Suprapubic skin (tissue), 4 donors: ENCODE results near the gene MDGA2. TPM values are rescaled to one million over a fixed set of nuclear protein-coding genes. Genes with fewer than 3 reads are reported as not detected.

Experiments used
- DNase-seq, 2 donors: peaks; one replicate each; pipeline ENCODE4 v3.0.0-alpha.2; 2019; ENCODE audit warnings: low spot score in 2 of 2
- H3K27ac ChIP-seq: fragments of 200-600 bp; sonication (generic); one replicate; pipeline ENCODE4 v1.5.1; 2019
- H3K27me3 ChIP-seq: fragments of 200-600 bp; sonication (generic); one replicate; pipeline ENCODE4 v1.5.1; 2019
- H3K36me3 ChIP-seq: fragments of 200-600 bp; sonication (generic); one replicate; pipeline ENCODE4 v1.5.1; 2019
- H3K4me1 ChIP-seq: fragments of 200-600 bp; sonication (generic); one replicate; pipeline ENCODE4 v1.5.1; 2019
- H3K4me3 ChIP-seq: fragments of 200-600 bp; sonication (generic); one replicate; pipeline ENCODE4 v1.5.1; 2019; ENCODE audit warnings: mild to moderate bottlenecking
- H3K9me3 ChIP-seq: fragments of 200-600 bp; sonication (generic); one replicate; pipeline ENCODE4 v1.5.1; 2019
- EP300 ChIP-seq: sonication (generic); formaldehyde crosslinking; IDR thresholded peaks from one replicate; pipeline ENCODE4 v1.6.1; 2017; ENCODE audit warnings: antibody characterized with exemption
- POLR2A ChIP-seq, 2 donors: fragments of 450-650 bp; IDR thresholded peaks; one replicate each; pipeline ENCODE4 v1.6.1; 2017; ENCODE audit warnings: antibody characterized with exemption in 2 of 2, mild to moderate bottlenecking in 2 of 2, moderate library complexity in 2 of 2
- POLR2AphosphoS5 ChIP-seq, 3 donors: sonication (generic); formaldehyde crosslinking; IDR thresholded peaks; one replicate each; pipeline ENCODE4 v1.6.1; 2017; ENCODE audit warnings: antibody characterized with exemption in 3 of 3
- WGBS: methylation state at CpG from one replicate; pipeline ENCODE4 v1.1.5; 2018; 5-methylcytosine and 5-hydroxymethylcytosine counted together
- total RNA-seq, 4 donors: library from RNA; depleted of rRNA; stranded (reverse); fragments of >200 nt; gene quantifications; one replicate each; pipeline ENCODE4 v1.1.0, GENCODE V29; 2016
- TF ChIP-seq, protein P1 (sequence below), 2 donors: fragments of 200-600 bp in 1 of 2; fragments of 450-650 bp in 1 of 2; sonication (generic) in 1 of 2; IDR thresholded peaks; one replicate each; pipeline ENCODE4 v1.5.1; 2016 to 2019; ENCODE audit warnings: antibody characterized with exemption in 2 of 2, mild to moderate bottlenecking in 1 of 2, moderate library complexity in 1 of 2

MDGA2 gene
- total RNA-seq, 4 donors from 2014 or later, result 0.16 to 1.5 (median 0.99) TPM; not detected in 1

DNA sequence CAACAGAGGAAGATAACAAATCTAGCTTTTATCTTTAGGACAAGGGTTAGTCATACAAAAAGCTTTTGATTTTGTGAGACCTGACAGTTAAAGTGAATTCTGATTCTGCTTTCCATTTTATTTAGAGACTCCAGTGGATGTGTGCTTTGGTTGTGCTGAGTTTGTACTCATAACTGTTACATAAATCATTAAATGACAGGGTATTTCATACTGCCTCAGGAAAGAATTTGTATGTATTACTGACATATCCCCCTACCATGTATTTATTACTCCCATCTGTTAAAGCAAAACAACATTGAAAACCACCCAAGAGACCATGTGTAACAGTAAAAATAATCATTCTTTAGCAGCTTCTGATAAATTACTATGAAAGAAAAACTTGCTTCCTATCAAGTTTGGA is 780.9 kb downstream of the MDGA2 start:
- Histone ChIP-seq H3K4me3 (no peak overlapping the region), H3K27ac (no peak overlapping the region), H3K4me1 (no peaks in the 10 kb centered on the region), H3K27me3 (no peaks in the 10 kb centered on the region), H3K36me3 (no peaks in the 10 kb centered on the region), H3K9me3 (no peaks in the 10 kb centered on the region)
- no peak for DNase-seq
- no peak for TF ChIP-seq EP300

DNA sequence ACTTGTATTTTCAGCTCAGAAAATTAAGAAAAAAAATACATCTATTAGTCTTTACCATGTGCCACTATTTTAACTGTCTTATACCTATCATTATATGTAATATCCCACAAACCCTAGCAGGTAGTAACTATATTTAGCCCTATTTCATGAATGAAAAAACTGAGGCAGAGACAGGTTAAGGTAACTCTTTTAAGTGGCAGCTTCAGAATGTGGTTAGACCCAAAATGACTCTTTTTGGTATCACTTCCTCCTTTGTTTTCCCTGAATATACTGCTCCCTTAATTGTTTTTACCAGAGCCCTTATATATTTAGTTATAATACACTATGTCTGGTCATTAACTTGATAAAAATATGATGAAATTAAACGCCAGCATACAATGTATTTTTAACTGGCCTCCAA is 788.3 kb downstream of the MDGA2 start:
- TF ChIP-seq, protein P1, sequence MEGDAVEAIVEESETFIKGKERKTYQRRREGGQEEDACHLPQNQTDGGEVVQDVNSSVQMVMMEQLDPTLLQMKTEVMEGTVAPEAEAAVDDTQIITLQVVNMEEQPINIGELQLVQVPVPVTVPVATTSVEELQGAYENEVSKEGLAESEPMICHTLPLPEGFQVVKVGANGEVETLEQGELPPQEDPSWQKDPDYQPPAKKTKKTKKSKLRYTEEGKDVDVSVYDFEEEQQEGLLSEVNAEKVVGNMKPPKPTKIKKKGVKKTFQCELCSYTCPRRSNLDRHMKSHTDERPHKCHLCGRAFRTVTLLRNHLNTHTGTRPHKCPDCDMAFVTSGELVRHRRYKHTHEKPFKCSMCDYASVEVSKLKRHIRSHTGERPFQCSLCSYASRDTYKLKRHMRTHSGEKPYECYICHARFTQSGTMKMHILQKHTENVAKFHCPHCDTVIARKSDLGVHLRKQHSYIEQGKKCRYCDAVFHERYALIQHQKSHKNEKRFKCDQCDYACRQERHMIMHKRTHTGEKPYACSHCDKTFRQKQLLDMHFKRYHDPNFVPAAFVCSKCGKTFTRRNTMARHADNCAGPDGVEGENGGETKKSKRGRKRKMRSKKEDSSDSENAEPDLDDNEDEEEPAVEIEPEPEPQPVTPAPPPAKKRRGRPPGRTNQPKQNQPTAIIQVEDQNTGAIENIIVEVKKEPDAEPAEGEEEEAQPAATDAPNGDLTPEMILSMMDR (IDR thresholded peaks at IDR 0.05), result no peak
- no peak for TF ChIP-seq POLR2A (IDR thresholded peaks at IDR 0.05)
- TF ChIP-seq POLR2AphosphoS5 (IDR thresholded peaks at IDR 0.05), result no peak
- WGBS, result 87% methylated on average over 1 of the region's 1 CpG

GRCh38 chr14:46885566-46885965 is 789.8 kb downstream of the MDGA2 start:
- H3K4me1 ChIP-seq, result no peaks in the 10 kb centered on the region
- H3K9me3 ChIP-seq, result no peaks in the 10 kb centered on the region
- DNase-seq, result no peak
- 73% methylated on average over 3 of the region's 3 CpGs for WGBS
- TF ChIP-seq, protein P1 (IDR thresholded peaks at IDR 0.05), result no peak
- no peak for TF ChIP-seq POLR2AphosphoS5 (IDR thresholded peaks at IDR 0.05)
- TF ChIP-seq EP300, result no peak
- TF ChIP-seq POLR2A (IDR thresholded peaks at IDR 0.05), result no peak
- H3K4me3 ChIP-seq, result no peak overlapping the region
- no peak overlapping the region for H3K27ac ChIP-seq
- no peaks in the 10 kb centered on the region for H3K27me3 ChIP-seq
- H3K36me3 ChIP-seq, result no peaks in the 10 kb centered on the region

More for the DNA sequence above, 788.3 kb downstream of the MDGA2 start:
- no peak overlapping the region for H3K4me3 ChIP-seq
- H3K9me3 ChIP-seq, result no peaks in the 10 kb centered on the region
- no peaks in the 10 kb centered on the region for H3K27me3 ChIP-seq
- no peaks in the 10 kb centered on the region for H3K4me1 ChIP-seq
- no peak for DNase-seq
- H3K36me3 ChIP-seq, result no peaks in the 10 kb centered on the region
- H3K27ac ChIP-seq, result no peak overlapping the region

GRCh38 chr14:46861753-46862152 is 813.7 kb downstream of the MDGA2 start:
- H3K36me3 ChIP-seq, result no peaks in the 10 kb centered on the region
- no peak overlapping the region for H3K4me3 ChIP-seq
- no peak for DNase-seq
- H3K9me3 ChIP-seq, result no peaks in the 10 kb centered on the region
- TF ChIP-seq POLR2AphosphoS5 (IDR thresholded peaks at IDR 0.05), result no peak
- TF ChIP-seq POLR2A (IDR thresholded peaks at IDR 0.05), result no peak
- TF ChIP-seq, protein P1 (IDR thresholded peaks at IDR 0.05), result no peak
- TF ChIP-seq EP300, result no peak
- no peaks in the 10 kb centered on the region for H3K27me3 ChIP-seq
- H3K27ac ChIP-seq, result no peak overlapping the region
- H3K4me1 ChIP-seq, result no peaks in the 10 kb centered on the region

DNA sequence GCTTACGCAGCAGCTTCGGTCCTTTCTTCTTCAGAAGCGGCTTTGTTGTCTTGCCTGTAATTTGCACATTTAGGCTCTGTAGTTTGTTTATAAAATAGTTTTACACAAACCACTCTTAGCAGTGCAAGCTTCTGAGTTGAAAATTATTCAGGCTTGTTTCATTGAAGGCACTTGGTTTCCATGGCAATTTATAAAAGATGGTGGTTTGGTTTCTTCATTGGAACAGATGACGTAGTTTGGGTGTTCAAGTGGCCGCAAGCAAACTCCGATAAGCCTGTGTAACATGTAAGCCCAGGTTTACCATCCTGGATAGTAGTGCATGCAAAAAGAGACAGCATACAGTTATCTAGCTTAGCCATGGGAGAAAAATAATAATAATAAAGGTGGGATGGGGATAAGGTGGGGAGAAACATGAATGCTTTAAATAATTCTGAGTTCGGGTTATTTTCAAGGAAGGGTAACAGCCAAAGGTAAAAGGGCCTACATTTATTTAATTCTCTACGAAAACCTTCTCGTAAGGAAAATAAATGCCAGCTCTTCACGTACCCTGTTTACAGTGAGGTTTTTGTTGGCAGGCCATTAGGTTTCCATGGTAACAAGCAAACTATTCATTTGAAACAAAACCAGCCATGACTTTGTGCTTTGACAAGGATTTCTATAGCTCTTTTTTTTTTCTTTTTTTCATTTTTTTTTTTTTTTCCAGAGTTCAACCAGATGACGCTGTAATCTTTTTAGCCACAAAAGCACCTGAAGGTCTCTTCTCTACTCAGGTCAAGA is 834.3 kb downstream of the MDGA2 start:
- no peak for DNase-seq
- Histone ChIP-seq H3K4me3 (no peak overlapping the region), H3K27me3 (no peaks in the 10 kb centered on the region), H3K36me3 (no peaks in the 10 kb centered on the region), H3K9me3 (no peaks in the 10 kb centered on the region), H3K4me1 (no peaks in the 10 kb centered on the region), H3K27ac (no peak overlapping the region)
- TF ChIP-seq POLR2A (IDR thresholded peaks at IDR 0.05) (no peak), EP300 (no peak), POLR2AphosphoS5 (IDR thresholded peaks at IDR 0.05) (no peak)
- TF ChIP-seq, protein P1 (IDR thresholded peaks at IDR 0.05), result no peak
- WGBS, result 85% methylated on average over 11 of the region's 11 CpGs

DNA sequence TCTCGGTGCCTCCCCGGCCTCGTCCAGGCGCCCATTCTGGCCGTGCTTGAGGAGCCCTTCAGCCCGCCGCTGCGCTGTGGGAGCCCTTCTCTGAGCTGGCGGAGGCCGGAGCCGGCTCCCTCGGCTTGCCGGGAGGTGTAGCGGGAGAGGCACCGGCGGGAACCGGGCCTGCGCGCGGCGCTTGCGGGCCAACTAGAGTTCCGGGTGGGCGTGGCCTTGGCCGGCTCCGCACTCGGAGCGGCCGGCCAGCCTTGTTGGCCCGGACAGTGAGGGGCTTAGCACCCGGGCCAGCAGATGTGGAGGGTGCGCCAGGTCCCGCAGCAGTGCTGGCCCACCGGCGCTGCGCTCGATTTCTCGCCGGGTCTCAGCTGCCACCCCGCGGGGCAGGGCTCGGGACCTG is 855.1 kb downstream of the MDGA2 start:
- TF ChIP-seq POLR2AphosphoS5 (IDR thresholded peaks at IDR 0.05) (no peak), POLR2A (IDR thresholded peaks at IDR 0.05) (no peak), EP300 (no peak)
- TF ChIP-seq, protein P1 (IDR thresholded peaks at IDR 0.05), result no peak
- Histone ChIP-seq H3K27ac (no peak overlapping the region), H3K27me3 (no peaks in the 10 kb centered on the region), H3K36me3 (no peaks in the 10 kb centered on the region), H3K9me3 (no peaks in the 10 kb centered on the region), H3K4me3 (no peak overlapping the region), H3K4me1 (no peaks in the 10 kb centered on the region)
- WGBS, result 96% methylated on average over 37 of the region's 42 CpGs
- no peak for DNase-seq
